HepG2 (cell line): Measurements from ENCODE around the gene CAPN2. TPM values are rescaled to one million over a fixed set of nuclear protein-coding genes. Genes with fewer than 3 reads are reported as not detected.

Source experiments
- ATF7-NPFF ChIP-seq: sonication (generic); formaldehyde crosslinking; IDR thresholded peaks from 2 replicates; pipeline ENCODE4 v1.8.1; 2023; ENCODE audit warnings: mild to moderate bottlenecking, low read depth, missing genetic modification reagents, moderate library complexity
- CEBPG ChIP-seq: IDR thresholded peaks from 2 replicates; pipeline ENCODE4 v1.6.1; 2016
- CTCF ChIP-seq: sonication (generic); formaldehyde crosslinking; IDR thresholded peaks from 2 replicates; pipeline ENCODE4 v1.5.0; 2020; ENCODE audit warnings: mild to moderate bottlenecking, missing genetic modification reagents, moderate library complexity
- KDM4B ChIP-seq: sonication (generic); formaldehyde crosslinking; IDR thresholded peaks from 2 replicates; pipeline ENCODE4 v1.4.0; 2020; ENCODE audit warnings: missing genetic modification reagents
- KLF13 ChIP-seq: sonication (generic); formaldehyde crosslinking; IDR thresholded peaks from 2 replicates; pipeline ENCODE4 v1.4.0; 2020; ENCODE audit warnings: mild to moderate bottlenecking, missing genetic modification reagents
- NAIF1 ChIP-seq: sonication (generic); formaldehyde crosslinking; IDR thresholded peaks from 2 replicates; pipeline ENCODE4 v1.5.0; 2020; ENCODE audit warnings: mild to moderate bottlenecking, missing genetic modification reagents, borderline replicate concordance
- RAD21 ChIP-seq: fragments of 450-650 bp; formaldehyde crosslinking; IDR thresholded peaks from 2 replicates; pipeline ENCODE4 v1.5.0; 2020; ENCODE audit warnings: mild to moderate bottlenecking
- SMC3 ChIP-seq: IDR thresholded peaks from 2 replicates; pipeline ENCODE4 v1.6.1; 2011; ENCODE audit warnings: low read length, improper control_type of control experiment
- SRF ChIP-seq: IDR thresholded peaks from 2 replicates; pipeline ENCODE4 v1.6.1; 2011; ENCODE audit warnings: mild to moderate bottlenecking, low read depth, low read length, moderate library complexity
- TBL1XR1 ChIP-seq: fragments of 150-350 bp; IDR thresholded peaks from 2 replicates; pipeline ENCODE4 v1.6.1; 2014; ENCODE audit warnings: borderline replicate concordance, low read length; ENCODE audit not compliant: partially characterized antibody
- WIZ ChIP-seq: sonication (generic); formaldehyde crosslinking; IDR thresholded peaks from 2 replicates; pipeline ENCODE4 v1.5.1; 2020; ENCODE audit warnings: mild to moderate bottlenecking, missing genetic modification reagents
- YY1 ChIP-seq: IDR thresholded peaks from 2 replicates; pipeline ENCODE4 v1.6.1; 2011; ENCODE audit warnings: low read length, low read depth, moderate library complexity, mild to moderate bottlenecking; ENCODE audit not compliant: insufficient read depth, insufficient replicate concordance
- ZNF281 ChIP-seq: sonication (generic); formaldehyde crosslinking; IDR thresholded peaks from 2 replicates; pipeline ENCODE4 v1.4.0; 2020; ENCODE audit warnings: missing genetic modification reagents, borderline replicate concordance
- ZNF383 ChIP-seq: sonication (generic); formaldehyde crosslinking; IDR thresholded peaks from 2 replicates; pipeline ENCODE4 v1.4.0; 2020; ENCODE audit warnings: missing genetic modification reagents, mild to moderate bottlenecking, borderline replicate concordance
- ZNF678 ChIP-seq: sonication (generic); formaldehyde crosslinking; IDR thresholded peaks from 2 replicates; pipeline ENCODE4 v1.4.0; 2020; ENCODE audit warnings: mild to moderate bottlenecking, missing genetic modification reagents
- ZNF788 ChIP-seq: sonication (generic); formaldehyde crosslinking; IDR thresholded peaks from 2 replicates; pipeline ENCODE4 v1.5.0; 2020; ENCODE audit warnings: mild to moderate bottlenecking, missing genetic modification reagents, borderline replicate concordance
- polyA plus RNA-seq, 8 experiments: library from polyadenylated mRNA; depleted of rRNA in 3 of 8; stranded (reverse) in 7 of 8; unstranded in 1 of 8; fragments of >200 nt; fragmentation: Illumina TruSeq in 4 of 8; extraction: Trizol in 4 of 8; gene quantifications; 2 replicates each; pipeline versions ENCODE4 v1.2.1 to v1.2.3, GENCODE V29; 2011 to 2016; ENCODE audit warnings: low read depth in 4 of 8, missing spikeins in 1 of 8, mixed read lengths in 1 of 8; ENCODE audit not compliant: insufficient read depth in 1 of 8
- total RNA-seq, 5 experiments: library from RNA; depleted of rRNA; stranded (reverse); fragments of >200 nt; fragmentation: Illumina TruSeq; extraction: Trizol; gene quantifications; 2 replicates each; pipeline ENCODE4 v1.2.3, GENCODE V29; 2016; ENCODE audit warnings: low read depth in 1 of 5

The CAPN2 gene
- total and polyA plus RNA-seq, 2 of the 13 experiments (the other 11 are each of a cell fraction or from before 2014, with no cell fraction given), result 6.2 to 7.4 TPM

- no peak for TF ChIP-seq ZNF788 (CRISPR knock-in tag)
- TF ChIP-seq ZNF281 (CRISPR knock-in tag), result no peak
- TF ChIP-seq SMC3, result peak; percentile 55; the same call in 1 of the 2 replicates
- no peak for TF ChIP-seq SRF
- no peak for TF ChIP-seq NAIF1 (CRISPR knock-in tag)
- TF ChIP-seq ATF7-NPFF (CRISPR knock-in tag), result no peak
- no peak for TF ChIP-seq TBL1XR1
- no peak for TF ChIP-seq YY1
- TF ChIP-seq KDM4B (CRISPR knock-in tag), result no peak
- TF ChIP-seq RAD21 (CRISPR knock-in tag), result peak; percentile 45; the same call in 1 of the 2 replicates
- no peak for TF ChIP-seq WIZ (CRISPR knock-in tag)
- no peak for TF ChIP-seq CEBPG (CRISPR knock-in tag)
- no peak for TF ChIP-seq ZNF383 (CRISPR knock-in tag)
- TF ChIP-seq CTCF, result peak; percentile 51
- TF ChIP-seq ZNF678, result no peak
- TF ChIP-seq KLF13 (CRISPR knock-in tag), result no peak
Measured at GRCh38 chr1:223811634-223812101, 99.3 kb downstream of the CAPN2 start (continued).
